ENCODE measurements around the gene TEX35.

The TEX35 gene

DNA sequence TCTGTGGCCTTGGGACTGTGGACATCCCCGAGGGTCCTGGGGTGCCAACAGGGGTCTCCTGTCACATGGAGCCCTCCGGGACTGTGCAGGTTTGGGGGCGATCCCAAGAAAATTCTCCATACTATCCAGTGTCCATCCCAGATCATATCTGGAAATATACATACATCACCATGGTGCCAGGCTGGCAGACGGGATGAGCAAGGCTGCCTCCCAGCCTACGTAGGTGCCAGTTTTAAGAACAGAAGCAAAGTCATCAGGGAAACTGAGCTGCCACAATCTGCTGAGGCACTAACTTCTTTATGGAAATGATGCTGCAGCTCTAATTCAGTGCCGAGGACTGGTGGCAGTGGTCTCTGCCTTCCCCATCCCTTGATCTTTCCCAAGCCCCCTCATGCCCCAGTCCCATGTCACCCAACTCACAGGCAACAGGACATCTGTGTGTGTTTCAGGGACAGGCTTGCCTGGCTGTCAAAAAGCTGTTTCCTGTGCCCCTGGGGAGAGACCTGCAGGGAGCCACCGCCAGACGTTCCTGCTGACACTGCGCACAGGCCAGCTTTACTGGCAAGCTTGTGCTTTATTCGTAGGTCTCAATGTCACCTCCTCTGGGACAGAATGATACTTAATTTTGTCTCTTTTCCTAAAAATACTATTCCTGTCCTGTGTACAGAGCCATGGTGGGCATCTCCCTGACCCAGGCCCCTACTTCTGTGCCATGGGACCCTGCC lies 15.5 kb downstream of the TEX35 start:
- no peaks in the 10 kb centered on the region for H3K4me1 ChIP-seq (ENCODE audit: control insufficient read depth, insufficient read depth, low read length)
- H3K9ac ChIP-seq (ENCODE audit: low read depth, low read length) = no peak overlapping the region
- no peaks in the 10 kb centered on the region for H3K9me3 ChIP-seq (ENCODE audit: control insufficient read depth, insufficient read depth, low read length)
- no peaks in the 10 kb centered on the region for H3K36me3 ChIP-seq (ENCODE audit: control insufficient read depth, insufficient read depth, low read length)
- H3K4me3 ChIP-seq (ENCODE audit: low read depth, low read length) = no peak overlapping the region
- no peaks in the 10 kb centered on the region for H3K27me3 ChIP-seq (ENCODE audit: control insufficient read depth, insufficient read depth, low read length)

DNA sequence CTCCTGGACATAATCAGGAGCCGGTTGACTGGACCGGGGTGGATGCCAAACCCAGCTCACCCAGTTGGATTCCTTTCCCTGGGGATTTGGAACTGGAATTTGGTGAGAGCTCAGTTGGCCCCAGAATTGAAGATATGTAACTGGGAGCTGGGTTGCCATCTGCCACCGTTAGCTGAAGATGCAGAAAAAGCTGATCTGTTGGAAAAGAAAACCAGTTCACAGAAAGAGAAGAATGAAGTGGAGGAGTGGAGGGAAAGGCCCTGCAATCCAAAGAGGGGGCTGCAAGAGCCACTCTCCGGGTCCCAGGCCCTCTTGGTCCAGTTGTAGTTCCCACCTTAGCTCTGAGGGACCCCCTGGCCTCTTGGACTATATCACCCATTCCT lies 16.0 kb downstream of the TEX35 start:
- Histone ChIP-seq H3K4me1 (ENCODE audit: control insufficient read depth, insufficient read depth, low read length) (no peaks in the 10 kb centered on the region), H3K4me3 (ENCODE audit: low read depth, low read length) (no peak overlapping the region), H3K9me3 (ENCODE audit: control insufficient read depth, insufficient read depth, low read length) (no peaks in the 10 kb centered on the region), H3K36me3 (ENCODE audit: control insufficient read depth, insufficient read depth, low read length) (no peaks in the 10 kb centered on the region), H3K9ac (ENCODE audit: low read depth, low read length) (no peak overlapping the region), H3K27me3 (ENCODE audit: control insufficient read depth, insufficient read depth, low read length) (no peaks in the 10 kb centered on the region)

DNA sequence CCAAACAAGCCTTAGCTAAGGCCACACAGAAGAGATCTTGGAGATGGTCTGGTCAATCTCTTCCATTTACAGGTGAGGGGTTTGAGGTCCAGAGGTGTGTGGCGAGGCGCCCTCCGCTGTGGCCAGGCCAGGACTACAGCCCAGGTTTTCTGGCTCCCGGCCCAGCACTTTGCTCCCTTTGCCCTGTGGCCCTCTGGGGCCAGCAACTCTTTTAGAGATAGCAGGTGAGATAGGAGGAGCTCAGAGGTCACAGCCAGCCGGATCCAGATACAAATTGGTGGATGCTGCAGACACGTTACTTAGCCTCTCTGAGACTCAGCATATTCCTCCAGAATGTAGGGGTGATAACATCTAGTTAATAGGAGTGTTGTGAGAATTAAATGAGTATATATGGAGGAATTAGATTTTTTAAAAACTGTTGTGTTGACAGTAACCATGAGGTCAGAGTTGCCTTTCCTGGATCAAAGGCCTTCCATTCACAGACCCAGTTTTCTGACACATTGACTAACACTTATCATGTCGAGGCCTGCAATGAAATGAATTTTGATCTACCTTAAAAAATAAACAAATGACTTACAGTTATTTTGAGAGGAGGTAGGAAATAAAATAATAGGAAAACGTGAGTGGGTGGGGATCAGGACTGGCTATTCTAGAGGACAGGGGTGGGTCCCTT lies 16.6 kb downstream of the TEX35 start:
- no peaks in the 10 kb centered on the region for H3K9me3 ChIP-seq (ENCODE audit: control insufficient read depth, insufficient read depth, low read length)
- H3K4me1 ChIP-seq (ENCODE audit: control insufficient read depth, insufficient read depth, low read length) = no peaks in the 10 kb centered on the region
- no peak overlapping the region for H3K9ac ChIP-seq (ENCODE audit: low read depth, low read length)
- no peaks in the 10 kb centered on the region for H3K36me3 ChIP-seq (ENCODE audit: control insufficient read depth, insufficient read depth, low read length)
- H3K27me3 ChIP-seq (ENCODE audit: control insufficient read depth, insufficient read depth, low read length) = no peaks in the 10 kb centered on the region
- no peak overlapping the region for H3K4me3 ChIP-seq (ENCODE audit: low read depth, low read length)

DNA sequence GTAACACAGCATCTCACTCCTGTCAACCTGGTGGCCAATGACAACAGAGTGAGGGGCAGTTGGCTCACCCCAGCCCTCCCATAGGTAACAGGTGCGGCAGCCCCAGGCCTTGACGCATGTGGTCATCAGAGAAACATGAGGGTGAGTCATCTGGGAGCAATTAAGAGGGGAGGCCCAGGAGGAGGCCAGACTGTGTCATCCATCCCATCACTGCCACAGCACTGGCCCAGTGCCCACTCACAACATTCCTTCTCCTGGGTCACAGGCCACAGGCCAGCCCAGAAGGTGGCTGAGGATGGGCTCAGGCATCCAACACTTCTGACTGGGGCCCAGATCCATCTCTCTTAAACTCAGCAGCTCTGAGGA lies 17.1 kb downstream of the TEX35 start:
- H3K9me3 ChIP-seq (ENCODE audit: control insufficient read depth, insufficient read depth, low read length) = no peaks in the 10 kb centered on the region
- H3K9ac ChIP-seq (ENCODE audit: low read depth, low read length) = no peak overlapping the region
- no peaks in the 10 kb centered on the region for H3K27me3 ChIP-seq (ENCODE audit: control insufficient read depth, insufficient read depth, low read length)
- H3K4me3 ChIP-seq (ENCODE audit: low read depth, low read length) = no peak overlapping the region
- no peaks in the 10 kb centered on the region for H3K4me1 ChIP-seq (ENCODE audit: control insufficient read depth, insufficient read depth, low read length)
- H3K36me3 ChIP-seq (ENCODE audit: control insufficient read depth, insufficient read depth, low read length) = no peaks in the 10 kb centered on the region

- no peaks in the 10 kb centered on the region for H3K4me1 ChIP-seq (ENCODE audit: control insufficient read depth, insufficient read depth, low read length)
- no peak overlapping the region for H3K9ac ChIP-seq (ENCODE audit: low read depth, low read length)
- no peaks in the 10 kb centered on the region for H3K9me3 ChIP-seq (ENCODE audit: control insufficient read depth, insufficient read depth, low read length)
- H3K27me3 ChIP-seq (ENCODE audit: control insufficient read depth, insufficient read depth, low read length) = no peaks in the 10 kb centered on the region
- H3K36me3 ChIP-seq (ENCODE audit: control insufficient read depth, insufficient read depth, low read length) = no peaks in the 10 kb centered on the region
- H3K4me3 ChIP-seq (ENCODE audit: low read depth, low read length) = no peak overlapping the region
Observed at GRCh38 chr1:178530502-178530901, 17.6 kb downstream of the TEX35 start.

DNA sequence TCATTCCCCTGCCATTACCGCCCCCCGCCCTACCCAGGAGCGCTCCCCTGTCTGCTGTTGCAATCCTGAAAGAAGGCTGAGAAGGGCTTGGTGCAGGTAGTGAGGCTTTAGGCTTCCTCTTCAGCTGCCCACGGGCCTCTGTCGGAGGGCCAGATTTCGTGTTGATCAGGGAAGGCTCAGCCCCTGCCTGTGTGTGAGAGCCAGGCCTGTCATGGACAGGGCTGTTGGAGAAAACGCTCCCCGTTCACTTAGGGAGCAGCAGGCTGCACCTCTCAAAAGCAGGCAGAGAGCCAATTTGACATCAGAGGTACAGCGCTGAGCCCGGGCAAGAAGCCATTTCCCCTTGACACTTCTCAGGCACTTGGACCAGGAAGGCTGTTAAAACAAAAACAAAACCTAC lies 19.0 kb downstream of the TEX35 start:
- Histone ChIP-seq H3K4me1 (ENCODE audit: control insufficient read depth, insufficient read depth, low read length) (no peaks in the 10 kb centered on the region), H3K9ac (ENCODE audit: low read depth, low read length) (no peak overlapping the region), H3K27me3 (ENCODE audit: control insufficient read depth, insufficient read depth, low read length) (no peaks in the 10 kb centered on the region), H3K9me3 (ENCODE audit: control insufficient read depth, insufficient read depth, low read length) (no peaks in the 10 kb centered on the region), H3K4me3 (ENCODE audit: low read depth, low read length) (no peak overlapping the region), H3K36me3 (ENCODE audit: control insufficient read depth, insufficient read depth, low read length) (no peaks in the 10 kb centered on the region)

GRCh38 chr1:178532392-178532791 lies 19.5 kb downstream of the TEX35 start:
- Histone ChIP-seq H3K36me3 (ENCODE audit: control insufficient read depth, insufficient read depth, low read length) (no peaks in the 10 kb centered on the region), H3K27me3 (ENCODE audit: control insufficient read depth, insufficient read depth, low read length) (no peaks in the 10 kb centered on the region), H3K4me3 (ENCODE audit: low read depth, low read length) (no peak overlapping the region), H3K9ac (ENCODE audit: low read depth, low read length) (no peak overlapping the region), H3K9me3 (ENCODE audit: control insufficient read depth, insufficient read depth, low read length) (no peaks in the 10 kb centered on the region), H3K4me1 (ENCODE audit: control insufficient read depth, insufficient read depth, low read length) (no peaks in the 10 kb centered on the region)

DNA sequence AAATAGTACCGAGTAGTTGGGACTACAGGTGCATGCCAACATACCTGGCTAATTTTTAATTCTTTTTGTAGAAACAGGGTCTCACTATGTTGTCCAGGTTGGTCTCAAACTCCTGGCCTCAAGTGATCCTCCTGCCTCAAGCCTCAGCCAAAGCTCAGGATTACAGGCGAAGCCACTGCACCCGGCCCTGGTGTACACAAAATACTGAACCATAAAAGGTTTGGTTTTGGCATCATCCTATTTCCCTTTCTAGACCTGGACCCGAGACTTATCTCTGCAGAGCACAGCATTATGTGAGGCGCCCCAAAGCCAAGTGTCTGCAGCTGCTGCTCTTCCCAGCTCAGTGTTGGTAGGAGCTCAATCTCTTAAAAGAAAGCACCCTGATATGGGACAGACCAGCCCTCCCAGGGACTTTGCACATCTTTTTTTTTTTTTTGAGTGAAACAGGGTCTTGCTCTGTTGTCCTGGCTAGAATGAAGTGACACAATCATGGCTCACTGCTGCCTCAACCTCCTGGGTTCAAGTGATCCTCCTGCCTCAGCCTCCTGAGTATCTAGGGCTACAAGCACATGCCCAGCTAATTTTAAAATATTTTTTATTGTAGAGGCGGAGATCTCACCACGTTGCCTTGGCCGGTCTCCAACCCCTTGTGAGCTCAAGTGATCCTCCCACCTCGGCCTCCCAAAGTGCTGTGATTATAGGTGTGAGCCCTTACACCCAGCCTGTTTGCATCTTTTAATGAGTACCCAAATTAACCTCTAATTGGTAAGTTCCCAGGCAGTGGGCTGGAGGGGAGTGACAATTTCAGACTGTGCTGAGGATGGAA lies 20.4 kb downstream of the TEX35 start:
- H3K27me3 ChIP-seq (ENCODE audit: control insufficient read depth, insufficient read depth, low read length) = no peaks in the 10 kb centered on the region
- H3K9me3 ChIP-seq (ENCODE audit: control insufficient read depth, insufficient read depth, low read length) = no peaks in the 10 kb centered on the region
- no peaks in the 10 kb centered on the region for H3K4me1 ChIP-seq (ENCODE audit: control insufficient read depth, insufficient read depth, low read length)
- H3K4me3 ChIP-seq (ENCODE audit: low read depth, low read length) = no peak overlapping the region
- no peaks in the 10 kb centered on the region for H3K36me3 ChIP-seq (ENCODE audit: control insufficient read depth, insufficient read depth, low read length)
- H3K9ac ChIP-seq (ENCODE audit: low read depth, low read length) = no peak overlapping the region

GRCh38 chr1:178534137-178534868 lies 21.4 kb downstream of the TEX35 start:
- Histone ChIP-seq H3K9me3 (ENCODE audit: control insufficient read depth, insufficient read depth, low read length) (no peaks in the 10 kb centered on the region), H3K27me3 (ENCODE audit: control insufficient read depth, insufficient read depth, low read length) (no peaks in the 10 kb centered on the region), H3K9ac (ENCODE audit: low read depth, low read length) (no peak overlapping the region), H3K4me1 (ENCODE audit: control insufficient read depth, insufficient read depth, low read length) (no peaks in the 10 kb centered on the region), H3K36me3 (ENCODE audit: control insufficient read depth, insufficient read depth, low read length) (no peaks in the 10 kb centered on the region), H3K4me3 (ENCODE audit: low read depth, low read length) (no peak overlapping the region)

DNA sequence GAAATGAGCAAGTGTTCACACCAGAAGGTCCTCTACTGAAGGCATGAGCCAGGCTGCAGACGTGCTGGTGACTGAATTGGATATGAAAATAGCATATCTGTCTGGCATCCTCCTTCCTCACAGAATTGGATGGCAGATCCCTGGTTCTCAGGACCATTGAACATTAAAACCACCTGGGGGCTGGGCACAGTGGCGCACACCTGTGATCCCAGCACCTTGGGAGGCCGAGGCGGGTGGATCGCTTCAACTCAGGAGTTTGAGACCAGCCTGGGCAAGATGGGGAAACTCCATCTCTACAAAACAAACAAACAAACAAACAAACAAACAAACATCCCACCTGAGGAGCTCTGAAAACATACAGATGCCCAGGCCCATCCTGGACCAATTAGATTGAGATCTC lies 23.4 kb downstream of the TEX35 start:
- H3K27me3 ChIP-seq (ENCODE audit: control insufficient read depth, insufficient read depth, low read length) = no peaks in the 10 kb centered on the region
- H3K4me1 ChIP-seq (ENCODE audit: control insufficient read depth, insufficient read depth, low read length) = no peaks in the 10 kb centered on the region
- H3K9ac ChIP-seq (ENCODE audit: low read depth, low read length) = no peak overlapping the region
- H3K36me3 ChIP-seq (ENCODE audit: control insufficient read depth, insufficient read depth, low read length) = no peaks in the 10 kb centered on the region
- no peak overlapping the region for H3K4me3 ChIP-seq (ENCODE audit: low read depth, low read length)
- H3K9me3 ChIP-seq (ENCODE audit: control insufficient read depth, insufficient read depth, low read length) = no peaks in the 10 kb centered on the region

- Histone ChIP-seq H3K9me3 (ENCODE audit: control insufficient read depth, insufficient read depth, low read length) (no peaks in the 10 kb centered on the region), H3K4me3 (ENCODE audit: low read depth, low read length) (no peak overlapping the region), H3K27me3 (ENCODE audit: control insufficient read depth, insufficient read depth, low read length) (no peaks in the 10 kb centered on the region), H3K36me3 (ENCODE audit: control insufficient read depth, insufficient read depth, low read length) (no peaks in the 10 kb centered on the region), H3K9ac (ENCODE audit: low read depth, low read length) (no peak overlapping the region), H3K4me1 (ENCODE audit: control insufficient read depth, insufficient read depth, low read length) (no peaks in the 10 kb centered on the region)
Observed at GRCh38 chr1:178536844-178537371, 24.0 kb downstream of the TEX35 start.

Measured in iPS-15b (cell line).